22Rv1 (cell line): ENCODE measurements around the gene PADI2.

Experiments
- H3K27ac ChIP-seq: fragments of 450-650 bp; 2 replicates; pipeline ENCODE4 v1.5.1; 2017
- CTCF ChIP-seq: fragments of 450-650 bp; IDR thresholded peaks from 2 replicates; pipeline ENCODE4 v1.5.1; 2017; ENCODE audit warnings: mild to moderate bottlenecking
- ZFX ChIP-seq: fragments of 450-650 bp; IDR thresholded peaks from 2 replicates; pipeline ENCODE4 v1.6.1; 2017; ENCODE audit warnings: antibody characterized with exemption, borderline replicate concordance

Gene PADI2

GRCh38 chr1:17053086-17053684 is 66.1 kb downstream of the PADI2 start:
- peak overlapping the region; percentile 65 for H3K27ac ChIP-seq

DNA sequence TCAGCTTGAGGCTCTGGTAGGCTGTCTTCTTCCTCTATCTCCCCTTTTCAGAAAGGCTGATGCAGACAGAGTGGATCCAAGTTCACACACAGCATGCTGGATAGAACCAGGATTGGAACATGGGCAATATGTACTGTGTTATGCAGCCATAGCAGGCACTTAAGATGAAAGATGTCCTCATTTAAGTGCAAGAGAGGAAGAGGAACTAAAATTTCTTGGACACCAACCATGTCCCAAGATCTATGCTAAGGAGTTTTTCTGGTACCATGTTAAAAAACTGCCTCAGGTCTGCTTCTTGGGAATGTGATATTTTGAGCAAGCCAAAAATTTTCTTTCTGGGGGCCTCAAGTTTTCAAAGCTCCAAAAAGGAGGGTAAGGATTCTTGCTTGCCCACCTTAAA is 66.6 kb downstream of the PADI2 start:
- peak overlapping the region; percentile 65 for H3K27ac ChIP-seq

More at GRCh38 chr1:17053086-17053684, 66.1 kb downstream of the PADI2 start:
- no peak for TF ChIP-seq ZFX
- TF ChIP-seq CTCF, result no peak

DNA sequence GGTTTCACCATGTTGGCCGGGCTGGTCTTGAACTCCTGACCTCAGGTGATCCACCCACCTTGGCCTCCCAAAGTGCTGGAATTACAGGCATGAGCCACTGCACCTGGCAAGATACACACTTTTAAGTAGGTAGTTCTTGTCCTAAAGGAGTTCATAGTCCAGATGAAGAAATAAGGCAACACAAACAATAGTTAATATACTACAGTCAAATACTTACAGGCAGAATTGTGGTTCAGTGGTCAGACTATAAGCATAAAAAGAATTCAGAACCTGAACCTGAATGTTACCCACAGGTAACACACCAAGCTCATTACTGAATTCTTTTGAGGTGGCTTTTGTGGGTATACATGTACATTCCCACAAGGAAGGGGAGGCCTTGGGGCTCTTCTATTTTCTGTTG is 67.2 kb downstream of the PADI2 start:
- TF ChIP-seq CTCF (no peak), ZFX (no peak)
- peak overlapping the region; percentile 65; the same call in 1 of the 2 replicates for H3K27ac ChIP-seq

More for the DNA sequence above, 66.6 kb downstream of the PADI2 start:
- TF ChIP-seq ZFX, result no peak
- TF ChIP-seq CTCF, result no peak

DNA sequence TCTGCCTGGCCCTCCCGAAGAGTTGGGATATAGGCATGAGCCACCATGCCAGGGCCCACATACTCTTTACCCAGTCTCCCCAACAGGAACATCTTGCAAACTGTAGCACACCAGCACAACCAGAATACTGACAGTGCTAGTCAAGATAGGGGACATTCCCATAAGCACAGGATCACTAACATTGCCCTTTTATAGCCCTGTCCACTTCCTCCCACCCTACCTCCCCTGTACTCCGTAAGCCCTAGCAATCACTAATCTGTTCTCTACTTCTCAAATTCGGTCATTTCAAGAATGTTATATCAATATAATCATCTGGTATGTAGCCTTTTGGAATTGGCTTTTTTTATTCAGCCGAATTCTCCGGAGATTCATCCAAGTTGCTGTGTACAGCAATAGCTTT is 71.3 kb downstream of the PADI2 start:
- TF ChIP-seq CTCF (no peak), ZFX (no peak)
- H3K27ac ChIP-seq, result no peak overlapping the region

- H3K27ac ChIP-seq, result no peak overlapping the region
- TF ChIP-seq ZFX (no peak), CTCF (peak; percentile 9; the same call in 1 of the 2 replicates)
Observed at GRCh38 chr1:17046334-17046657, 73.0 kb downstream of the PADI2 start.

DNA sequence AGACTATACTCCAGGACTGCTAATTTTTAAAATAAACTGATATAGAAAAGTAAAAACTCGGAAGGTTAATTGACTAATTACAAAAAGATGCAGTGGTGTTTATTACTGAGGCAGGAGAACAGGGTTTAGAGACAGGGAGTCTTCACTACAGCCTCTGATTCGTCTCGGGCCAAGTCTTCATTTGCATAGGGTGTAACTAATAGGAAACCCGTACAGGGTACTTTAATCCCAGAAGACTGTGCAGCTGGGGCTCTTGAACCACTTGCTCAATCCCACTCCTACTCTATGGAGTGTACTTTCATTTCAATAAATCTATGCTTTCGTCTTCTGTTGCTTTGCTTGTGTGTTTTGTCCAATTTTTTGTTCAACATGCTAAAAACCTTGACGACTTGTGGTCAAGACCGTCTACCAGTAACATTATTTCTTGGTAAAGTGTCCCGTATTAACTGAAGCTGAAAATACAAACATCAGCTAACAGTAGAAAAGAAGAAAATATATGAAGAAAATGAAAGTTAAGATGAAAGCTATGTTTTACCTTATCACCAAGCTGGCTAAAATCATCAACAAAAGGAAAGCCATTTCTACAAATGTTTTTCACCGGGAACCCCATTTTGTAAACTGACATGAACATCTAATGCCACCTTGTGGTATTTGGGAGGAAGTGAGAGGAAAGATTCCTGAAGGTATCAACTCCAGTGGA is 73.5 kb downstream of the PADI2 start:
- TF ChIP-seq CTCF, result peak; percentile 60
- TF ChIP-seq ZFX, result no peak
- H3K27ac ChIP-seq, result no peak overlapping the region

DNA sequence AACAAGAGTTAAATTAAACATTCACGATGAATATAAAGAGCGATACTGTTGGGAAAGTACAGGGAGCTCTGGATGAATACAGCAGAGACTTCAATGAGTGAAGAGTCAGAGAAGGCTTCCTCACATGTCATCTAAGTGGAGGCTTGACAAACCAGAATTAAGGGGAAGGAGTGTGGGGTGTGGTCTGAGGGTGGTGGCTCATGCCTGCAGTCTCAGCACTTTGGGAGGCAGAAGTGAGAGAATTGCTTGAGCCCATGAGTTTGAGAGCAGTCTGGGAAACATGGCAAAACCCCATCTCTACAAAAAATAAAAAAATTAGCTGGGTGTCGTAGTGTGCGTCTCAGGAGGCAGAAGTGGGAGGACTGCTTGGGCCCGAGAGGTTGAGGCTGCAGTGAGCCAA is 74.1 kb downstream of the PADI2 start:
- TF ChIP-seq CTCF (no peak), ZFX (no peak)
- no peak overlapping the region for H3K27ac ChIP-seq
